ENCODE measurements around the gene RGP1.

- TF ChIP-seq CTCF (IDR thresholded peaks at IDR 0.05) (no peak), POLR2A (IDR thresholded peaks at IDR 0.05) (no peak), POLR2AphosphoS5 (IDR thresholded peaks at IDR 0.05) (no peak)
Observed at GRCh38 chr9:35702696-35703095, 46.4 kb upstream of the RGP1 start.
